HG02678 (cell line): ENCODE data around the gene GRIN3A.
"Not testable (repeated sequence)": the region's sequence is repeated elsewhere in the genome, so short reads cannot be mapped to it uniquely, and the experiment has no call there.

Experiments used
- ATAC-seq: cut with Tn5 transposase; IDR thresholded peaks from one replicate; pipeline ENCODE4 v1.9.1; 2021; ENCODE audit warnings: mild to moderate bottlenecking, moderate library complexity; ENCODE audit not compliant: unreplicated experiment

Gene GRIN3A

DNA sequence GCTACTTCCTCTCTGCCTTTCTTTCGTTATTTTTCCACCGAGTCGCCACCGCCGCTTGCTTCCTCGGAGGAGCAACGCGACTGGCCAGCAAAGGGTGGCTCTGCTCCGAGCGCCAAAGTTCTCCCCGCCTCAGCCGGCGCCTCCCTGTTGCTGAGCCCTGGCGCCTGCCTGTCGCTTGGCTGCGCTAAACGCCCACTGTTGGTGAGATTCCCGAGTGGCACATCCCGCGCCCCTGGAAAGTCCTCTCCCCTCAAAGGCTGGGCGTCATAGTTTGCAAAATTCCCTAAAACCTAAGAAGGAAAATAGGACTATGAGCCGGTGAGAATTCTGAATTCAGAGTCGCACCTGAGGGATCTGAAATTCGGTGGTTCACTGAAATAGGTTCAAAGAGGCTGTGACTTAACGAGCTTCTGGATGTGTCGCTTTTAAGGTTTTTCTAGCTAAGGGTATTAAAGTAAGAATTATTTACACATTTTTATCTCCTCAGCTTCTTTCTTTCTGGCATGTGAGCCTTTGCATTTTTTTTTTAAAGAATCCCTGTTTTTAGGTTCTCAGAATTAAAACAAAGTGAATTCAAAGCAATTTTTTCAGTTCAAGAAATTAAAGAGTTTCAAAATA is at the start of gene GRIN3A:
TSS of gene GRIN3A (minus strand) at position 82 of the 618 bp plus-strand sequence. CDS start 668 bp downstream, outside the sequence.
- ATAC-seq: no peak

GRCh38 chr9:101787891-101788290 is 49.4 kb upstream of the GRIN3A start:
- no peak for ATAC-seq

- ATAC-seq: no peak
These were observed 39.9 kb upstream of the GRIN3A start for GRCh38 chr9:101778332-101778731.

DNA sequence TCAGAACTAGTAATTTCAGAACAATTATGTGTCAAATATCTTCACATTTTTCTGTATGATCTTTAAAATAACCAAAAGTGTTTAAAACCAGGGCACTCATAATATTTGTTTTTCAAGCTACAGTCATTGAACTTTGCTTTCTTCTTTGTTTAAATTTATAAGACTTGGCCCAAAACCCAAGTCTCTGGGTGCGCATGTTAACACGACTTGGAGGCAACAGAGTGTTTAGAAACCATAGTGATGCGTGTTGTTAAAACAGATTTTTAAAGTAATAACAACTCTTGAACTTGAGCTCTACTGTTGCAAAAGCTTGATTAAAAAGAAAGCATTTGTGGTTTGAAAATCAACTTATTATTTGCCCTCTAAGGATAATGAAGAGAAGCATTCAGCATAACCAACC is 26.0 kb upstream of the GRIN3A start:
- ATAC-seq: no peak

- ATAC-seq: no peak
These were observed 20.0 kb upstream of the GRIN3A start for GRCh38 chr9:101758304-101758930.

GRCh38 chr9:101753716-101754115 is 15.3 kb upstream of the GRIN3A start:
- no peak for ATAC-seq

GRCh38 chr9:101751895-101752294 is 13.4 kb upstream of the GRIN3A start:
- ATAC-seq: no peak

DNA sequence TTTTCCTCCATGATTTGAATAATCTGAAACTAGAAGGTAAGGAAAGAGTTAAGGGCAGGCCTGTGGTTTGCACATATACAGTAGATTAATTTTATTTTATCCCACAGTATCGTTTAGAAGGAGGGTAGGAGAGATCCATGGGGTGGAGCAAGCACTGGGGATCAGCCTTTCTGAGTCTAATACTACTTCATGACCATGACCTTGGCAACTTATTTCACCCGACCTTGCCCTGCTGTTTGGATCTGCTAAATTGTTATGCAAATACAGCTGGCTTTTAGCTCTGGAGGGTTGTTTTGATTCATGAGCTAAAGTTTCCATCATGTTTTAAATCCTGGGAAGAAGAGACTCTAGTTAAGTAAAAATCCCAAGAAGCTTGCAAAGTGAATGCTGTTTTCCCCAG is 864 bp upstream of the GRIN3A start:
- ATAC-seq: no peak

GRCh38 chr9:101737705-101738565 is 512 bp downstream of the GRIN3A start:
- ATAC-seq: no peak

GRCh38 chr9:101737165-101737704 is 1.2 kb downstream of the GRIN3A start:
- no peak for ATAC-seq

- ATAC-seq: no peak
These were observed 1.7 kb downstream of the GRIN3A start for GRCh38 chr9:101736717-101737116.

GRCh38 chr9:101731429-101731828 is 7.0 kb downstream of the GRIN3A start:
- no peak for ATAC-seq

DNA sequence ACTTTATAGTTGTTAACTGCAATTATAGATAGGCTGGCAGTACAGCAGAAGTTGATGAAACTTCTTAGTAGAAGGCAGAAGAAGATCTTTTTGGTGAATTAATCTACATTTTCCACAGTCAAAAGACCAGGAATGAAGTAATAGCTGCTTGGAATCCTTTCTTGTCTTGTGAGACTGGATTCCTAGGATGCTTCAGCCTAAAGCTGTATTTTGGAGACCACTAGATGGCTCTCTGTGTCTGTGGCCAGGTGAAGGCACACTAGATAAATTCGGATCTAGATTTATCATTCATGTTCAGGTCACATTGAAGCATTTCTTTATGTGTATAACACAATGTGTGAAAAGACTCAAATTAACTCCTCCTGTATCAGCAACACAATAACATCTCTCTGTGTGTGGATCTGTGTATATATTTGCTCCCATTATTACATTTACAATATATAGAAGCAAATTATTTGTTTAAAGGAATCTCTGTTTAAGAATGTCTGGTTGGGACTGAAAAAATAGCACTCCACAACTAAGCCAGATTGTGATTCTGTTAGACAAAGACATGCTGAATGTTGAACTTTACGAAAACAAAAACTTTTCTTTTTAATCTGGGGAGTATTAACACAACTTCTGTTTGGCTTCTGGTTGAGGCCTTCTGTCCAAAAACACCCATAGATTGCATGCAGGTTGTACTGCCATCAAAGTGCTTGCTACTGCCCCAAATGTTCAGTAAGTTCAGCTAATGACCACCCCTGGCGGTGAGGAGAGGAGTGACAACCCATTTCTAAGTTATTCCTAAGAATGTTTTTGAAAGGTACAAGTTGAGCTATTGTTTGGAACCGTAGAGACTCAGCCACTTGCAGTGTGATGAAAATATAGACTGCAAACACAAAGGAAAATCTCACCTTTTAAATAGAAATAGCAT is 10.6 kb downstream of the GRIN3A start:
- ATAC-seq: peak; percentile 96

- ATAC-seq: not testable (repeated sequence)
These were observed 14.2 kb downstream of the GRIN3A start for GRCh38 chr9:101724271-101724670.

- no peak for ATAC-seq
These were observed 20.3 kb downstream of the GRIN3A start for GRCh38 chr9:101718192-101718591.

DNA sequence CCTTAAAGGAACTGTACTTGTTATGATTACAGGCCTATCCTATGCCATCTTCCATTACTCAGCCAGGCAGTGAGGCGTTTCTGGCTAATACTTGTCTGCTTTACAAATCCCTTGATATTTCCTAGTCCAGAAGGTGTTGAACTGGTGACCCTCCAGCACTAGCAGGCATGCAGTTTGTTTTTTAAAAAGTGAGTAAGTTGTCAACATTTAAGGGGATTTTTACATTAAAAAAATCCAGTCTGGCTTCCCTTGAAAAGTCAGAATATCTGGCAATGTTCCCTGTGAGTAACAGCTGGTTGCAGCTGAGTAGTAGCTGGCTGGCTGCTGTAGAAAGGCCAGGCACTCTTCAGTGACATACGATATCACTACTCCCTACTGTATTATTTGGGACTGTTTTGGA is 21.8 kb downstream of the GRIN3A start:
- ATAC-seq: no peak

- peak; percentile 81 for ATAC-seq
These were observed 27.0 kb downstream of the GRIN3A start for GRCh38 chr9:101711330-101711941.

- no peak for ATAC-seq
These were observed 29.6 kb downstream of the GRIN3A start for GRCh38 chr9:101708855-101709254.

DNA sequence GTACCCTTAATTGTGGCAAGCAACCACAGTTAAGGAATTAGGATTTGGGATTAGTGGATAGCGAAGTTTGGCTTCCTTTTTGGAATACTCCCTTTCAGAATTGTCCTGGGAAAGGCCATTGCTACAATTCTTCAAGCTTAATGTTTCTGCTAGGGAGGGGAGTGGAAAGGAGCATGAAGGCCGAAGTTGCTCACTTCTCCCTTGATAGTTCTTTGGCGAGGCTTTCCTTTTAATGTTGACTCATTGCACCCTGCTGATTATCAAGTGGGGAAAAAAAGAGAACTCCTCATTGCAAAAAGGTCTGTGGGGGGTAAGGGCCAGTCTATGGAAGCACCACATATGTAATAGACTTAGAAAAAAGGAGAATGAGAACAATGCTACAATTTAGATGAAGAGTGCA is 30.7 kb downstream of the GRIN3A start:
- no peak for ATAC-seq

GRCh38 chr9:101706997-101707396 is 31.4 kb downstream of the GRIN3A start:
- no peak for ATAC-seq
